GM12892 (cell line): ENCODE measurements around the gene PJVK. TPM values are rescaled to one million over a fixed set of nuclear protein-coding genes. Genes with fewer than 3 reads are reported as not detected.
"Not testable (repeated sequence)": the region's sequence is repeated elsewhere in the genome, so short reads cannot be mapped to it uniquely, and the experiment has no call there.

ENCODE experiments used
- DNase-seq: peaks from one replicate; pipeline ENCODE4 v3.0.0; 2011; ENCODE audit not compliant: insufficient read length
- FAIRE-seq: peaks from 2 replicates; lab custom pipeline; 2011; peaks lifted over from hg19 to GRCh38; lab: Jason Lieb, UNC
- POLR2A ChIP-seq: IDR thresholded peaks from 2 replicates; pipeline ENCODE4 v1.6.1; 2011; ENCODE audit warnings: low read depth, low read length, control low read depth
- POLR2AphosphoS5 ChIP-seq: IDR thresholded peaks from 2 replicates; pipeline ENCODE4 v1.6.1; 2011; ENCODE audit warnings: low read depth, low read length, control low read depth
- TAF1 ChIP-seq: IDR thresholded peaks from 2 replicates; pipeline ENCODE4 v1.6.1; 2011; ENCODE audit warnings: low read depth, mild to moderate bottlenecking, control low read depth, low read length, borderline replicate concordance
- polyA plus RNA-seq: library from polyadenylated mRNA; unstranded; fragments of >200 nt; gene quantifications from one replicate; pipeline ENCODE4 v1.2.1, GENCODE V29; 2012; ENCODE audit warnings: missing spikeins, inconsistent platforms; ENCODE audit not compliant: missing spikeins

PJVK gene, protein sequence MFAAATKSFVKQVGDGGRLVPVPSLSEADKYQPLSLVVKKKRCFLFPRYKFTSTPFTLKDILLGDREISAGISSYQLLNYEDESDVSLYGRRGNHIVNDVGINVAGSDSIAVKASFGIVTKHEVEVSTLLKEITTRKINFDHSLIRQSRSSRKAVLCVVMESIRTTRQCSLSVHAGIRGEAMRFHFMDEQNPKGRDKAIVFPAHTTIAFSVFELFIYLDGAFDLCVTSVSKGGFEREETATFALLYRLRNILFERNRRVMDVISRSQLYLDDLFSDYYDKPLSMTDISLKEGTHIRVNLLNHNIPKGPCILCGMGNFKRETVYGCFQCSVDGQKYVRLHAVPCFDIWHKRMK
- 3.7 TPM for polyA plus RNA-seq

- peak; percentile 76 for DNase-seq
- peak; percentile 96 for FAIRE-seq
- peak; percentile 43; the same call in 1 of the 2 replicates for TF ChIP-seq TAF1
- peak; percentile 88 for TF ChIP-seq POLR2A
- peak; percentile 90 for TF ChIP-seq POLR2AphosphoS5
Observed at GRCh38 chr2:178450774-178451525, at the start of gene PJVK, which contains the start of gene PRKRA. PJVK (plus strand) TSS chr2:178451378; CDS start chr2:178453410, 2,032 bp downstream. PRKRA (minus strand) TSS chr2:178451175; CDS start chr2:178451030, 145 bp downstream.

DNA sequence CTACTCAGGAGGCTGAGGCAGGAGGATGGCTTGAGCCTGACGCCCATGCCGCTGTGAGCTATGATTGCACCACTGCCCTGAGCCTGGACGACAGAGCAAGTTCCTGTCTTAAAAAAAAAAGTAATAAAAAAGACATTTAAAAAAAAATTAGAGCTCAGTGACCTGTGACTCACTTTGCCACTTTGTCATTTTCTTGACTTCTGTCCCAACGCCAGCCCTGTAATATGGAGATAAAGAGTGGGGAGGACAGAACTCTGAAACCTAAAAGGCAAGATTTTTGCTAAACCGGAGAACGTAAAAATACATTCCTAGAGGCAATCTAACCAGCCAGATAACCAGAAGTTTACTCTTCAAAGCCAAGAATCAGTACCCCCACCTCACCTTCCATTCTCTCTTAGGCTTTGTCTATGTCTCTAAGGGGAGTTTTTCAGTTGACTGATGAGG is 49.2 kb upstream of the PJVK start:
- FAIRE-seq (no peak), DNase-seq (no peak)
- TF ChIP-seq POLR2A: no peak
- no peak for TF ChIP-seq TAF1
- TF ChIP-seq POLR2AphosphoS5: no peak

DNA sequence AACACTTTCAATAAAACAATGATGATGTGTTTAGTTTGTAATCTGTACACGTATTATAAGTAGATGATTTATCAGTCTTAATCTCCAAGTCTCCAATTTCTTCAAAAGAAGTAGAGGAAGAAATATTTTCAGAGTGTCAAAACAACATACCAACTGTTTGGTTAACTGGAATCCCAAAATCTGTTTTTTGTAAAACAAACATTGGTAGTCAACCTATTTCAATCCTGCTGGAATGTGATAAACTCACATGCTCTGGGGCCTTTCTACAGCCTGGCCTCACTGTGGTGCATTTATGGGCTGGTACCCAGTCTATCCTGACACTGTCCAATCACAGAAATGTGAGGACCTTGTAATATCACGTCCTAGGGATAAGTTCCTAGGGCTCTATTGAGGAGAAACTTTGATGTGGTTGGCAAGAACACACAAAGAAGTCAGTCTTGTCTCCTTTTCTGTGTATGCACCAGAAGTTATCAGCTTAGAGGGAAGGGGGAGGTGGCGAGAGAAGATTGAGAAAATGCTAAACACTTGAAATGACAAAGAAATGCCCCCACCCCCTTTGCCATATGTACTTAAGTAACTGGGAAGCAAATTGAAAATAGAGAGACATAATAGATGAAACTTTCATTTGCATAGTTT is 47.4 kb upstream of the PJVK start:
- TF ChIP-seq POLR2AphosphoS5: no peak
- no peak for TF ChIP-seq TAF1
- no peak for TF ChIP-seq POLR2A
- FAIRE-seq (no peak), DNase-seq (no peak)

DNA sequence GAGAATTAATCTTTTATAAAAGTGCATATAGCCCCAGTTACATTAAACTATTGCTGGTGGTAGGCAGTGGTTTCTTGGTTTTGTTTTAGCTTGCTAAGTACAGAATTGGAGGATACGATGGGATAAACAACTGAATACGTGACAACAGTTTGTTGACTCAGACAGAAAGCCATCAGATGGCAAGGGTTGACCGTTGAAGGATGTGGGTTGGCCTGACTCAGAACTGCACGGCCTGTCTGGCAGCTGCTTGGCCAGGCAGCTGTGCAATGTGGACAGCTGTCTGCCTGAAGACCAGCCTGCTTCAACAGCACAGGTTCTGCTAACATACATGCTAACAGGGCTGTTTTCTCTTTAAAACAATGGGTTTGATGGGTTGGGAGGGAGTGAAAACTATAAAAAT is 46.8 kb upstream of the PJVK start:
- DNase-seq (peak; percentile 38), FAIRE-seq (peak; percentile 100)
- TF ChIP-seq TAF1 (no peak), POLR2AphosphoS5 (peak; percentile 97), POLR2A (no peak)

DNA sequence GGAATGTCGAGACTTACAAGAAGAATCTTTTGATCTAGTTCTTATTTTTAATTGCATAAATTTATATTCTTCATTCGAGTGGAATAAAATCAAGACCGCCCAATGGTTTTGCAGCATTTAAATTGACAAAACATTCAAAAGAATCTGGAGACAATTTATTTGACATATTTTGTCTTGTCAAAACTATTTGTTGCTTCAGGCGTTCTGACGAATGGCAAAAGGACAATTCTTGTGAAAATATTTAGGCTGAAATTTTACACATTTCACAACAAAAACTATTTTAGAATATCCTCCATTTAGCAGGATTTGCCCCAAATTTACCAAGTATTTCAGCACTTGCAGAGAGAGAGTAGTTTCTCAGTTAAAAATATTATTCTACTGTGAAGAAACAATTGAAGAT is 41.9 kb upstream of the PJVK start:
- DNase-seq (no peak), FAIRE-seq (no peak)
- TF ChIP-seq POLR2AphosphoS5 (no peak), POLR2A (no peak), TAF1 (no peak)

GRCh38 chr2:178412047-178412446 is 39.1 kb upstream of the PJVK start:
- FAIRE-seq (no peak), DNase-seq (no peak)
- no peak for TF ChIP-seq TAF1
- no peak for TF ChIP-seq POLR2AphosphoS5
- no peak for TF ChIP-seq POLR2A

DNA sequence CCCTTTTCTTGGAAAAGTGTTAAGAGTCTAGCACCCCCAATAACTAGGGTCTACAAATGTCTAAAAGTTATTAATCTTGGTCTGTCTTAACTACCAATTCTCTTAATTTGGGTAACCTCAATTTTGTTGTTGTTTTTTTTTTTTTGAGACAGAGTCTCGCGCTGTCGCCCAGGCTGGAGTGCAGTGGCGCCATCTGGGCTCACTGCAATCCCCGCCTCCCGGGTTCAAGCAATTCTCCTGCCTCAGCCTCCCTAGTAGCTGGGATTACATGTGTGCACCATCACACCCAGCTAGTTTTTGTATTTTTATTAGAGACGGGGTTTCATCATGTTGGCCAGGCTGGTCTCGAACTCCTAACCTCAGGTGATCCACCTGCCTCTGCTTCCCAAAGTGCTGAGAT is 38.7 kb upstream of the PJVK start:
- not testable (repeated sequence) for DNase-seq, FAIRE-seq

DNA sequence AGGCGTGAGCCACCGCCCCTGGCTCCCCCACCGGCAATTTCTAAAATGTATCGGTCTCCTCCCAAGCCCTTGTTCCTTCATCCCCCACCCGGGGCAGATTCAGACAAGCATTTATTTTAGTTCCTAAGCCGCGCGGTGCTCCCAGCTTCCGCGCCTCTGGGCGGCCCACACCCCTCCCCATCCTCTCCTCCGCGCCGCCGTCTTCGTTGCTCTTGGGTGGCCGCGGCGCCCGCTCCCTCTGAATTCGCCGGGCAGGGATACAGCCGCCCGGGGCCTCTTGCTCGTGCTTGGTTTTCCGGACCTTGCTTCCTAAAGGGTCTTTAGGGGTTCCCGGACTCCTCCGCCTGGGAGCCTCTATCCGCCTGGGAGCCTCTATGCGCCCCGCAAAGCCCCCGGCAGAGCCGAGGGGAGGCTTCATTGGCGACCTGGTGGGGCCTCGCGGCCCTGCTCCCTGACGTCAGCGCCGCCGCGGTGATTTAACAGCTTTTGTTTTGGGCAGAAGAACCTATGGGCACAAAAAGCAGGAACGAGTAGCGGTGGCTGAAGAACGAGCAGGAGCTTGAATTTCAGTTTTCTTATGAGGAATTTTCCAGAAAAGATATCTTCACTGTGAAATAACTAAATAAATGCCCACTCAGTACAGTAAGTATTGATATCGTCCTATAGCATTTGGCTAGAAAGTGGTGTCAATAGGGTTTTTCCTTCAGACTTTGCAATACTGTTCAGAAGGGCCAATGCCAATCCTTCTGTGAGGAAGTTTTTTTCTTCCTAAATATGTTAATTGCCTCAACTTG is 37.5 kb upstream of the PJVK start:
- peak; percentile 58; the same call in 1 of the 2 replicates for TF ChIP-seq TAF1
- peak; percentile 25; the same call in 1 of the 2 replicates for TF ChIP-seq POLR2AphosphoS5
- peak; percentile 80; the same call in 1 of the 2 replicates for TF ChIP-seq POLR2A
- DNase-seq (peak; percentile 46), FAIRE-seq (peak; percentile 81)

- TF ChIP-seq POLR2A (peak; percentile 77), TAF1 (peak; percentile 79; the same call in 1 of the 2 replicates), POLR2AphosphoS5 (peak; percentile 81)
Observed at GRCh38 chr2:178414266-178415247, 36.6 kb upstream of the PJVK start.

DNA sequence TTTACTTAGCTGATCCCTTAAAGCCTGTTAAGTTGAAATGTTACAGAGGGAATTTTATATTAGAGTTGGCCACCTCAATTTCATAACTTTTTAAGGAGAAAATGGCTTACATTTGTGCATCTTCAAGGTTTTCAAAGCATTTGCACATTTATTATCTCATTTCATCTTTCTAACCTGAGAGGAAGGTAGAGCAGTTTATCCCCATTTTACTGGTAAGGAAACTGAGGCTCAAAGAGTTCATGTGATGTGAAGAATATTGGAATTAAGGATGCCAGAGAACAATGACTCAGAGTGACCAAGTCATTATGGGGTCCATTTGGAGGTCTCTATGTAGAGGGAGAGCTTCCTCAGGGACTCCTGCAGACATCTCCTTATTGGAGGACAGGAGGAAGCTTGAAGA is 35.2 kb upstream of the PJVK start:
- FAIRE-seq (no peak), DNase-seq (no peak)
- TF ChIP-seq POLR2A (no peak), POLR2AphosphoS5 (no peak), TAF1 (no peak)

More at GRCh38 chr2:178414266-178415247, 36.6 kb upstream of the PJVK start:
- FAIRE-seq (peak; percentile 96), DNase-seq (peak; percentile 44)
